Measurements from ENCODE around the gene CCDC191.

DNA sequence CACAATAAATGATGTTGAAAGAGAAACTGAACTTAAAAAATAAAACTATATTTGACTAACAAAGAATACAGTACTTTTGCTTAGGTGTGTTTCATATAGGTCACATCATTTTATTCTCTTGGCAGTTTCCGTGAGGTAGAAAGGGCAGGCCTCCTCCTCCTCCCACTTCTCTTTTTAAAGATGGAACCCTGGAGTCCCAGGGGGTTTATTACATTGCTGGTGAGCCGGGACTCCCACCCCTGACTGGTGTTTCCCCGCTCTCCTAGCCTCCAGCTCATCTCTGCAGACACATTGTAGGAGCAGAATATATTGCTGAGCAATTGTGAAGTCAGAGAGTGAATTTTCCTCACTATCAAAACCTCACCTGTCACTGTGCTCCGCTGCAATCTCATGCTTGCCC, 78.5 kb downstream of the CCDC191 start:
- TF ChIP-seq, protein P1, sequence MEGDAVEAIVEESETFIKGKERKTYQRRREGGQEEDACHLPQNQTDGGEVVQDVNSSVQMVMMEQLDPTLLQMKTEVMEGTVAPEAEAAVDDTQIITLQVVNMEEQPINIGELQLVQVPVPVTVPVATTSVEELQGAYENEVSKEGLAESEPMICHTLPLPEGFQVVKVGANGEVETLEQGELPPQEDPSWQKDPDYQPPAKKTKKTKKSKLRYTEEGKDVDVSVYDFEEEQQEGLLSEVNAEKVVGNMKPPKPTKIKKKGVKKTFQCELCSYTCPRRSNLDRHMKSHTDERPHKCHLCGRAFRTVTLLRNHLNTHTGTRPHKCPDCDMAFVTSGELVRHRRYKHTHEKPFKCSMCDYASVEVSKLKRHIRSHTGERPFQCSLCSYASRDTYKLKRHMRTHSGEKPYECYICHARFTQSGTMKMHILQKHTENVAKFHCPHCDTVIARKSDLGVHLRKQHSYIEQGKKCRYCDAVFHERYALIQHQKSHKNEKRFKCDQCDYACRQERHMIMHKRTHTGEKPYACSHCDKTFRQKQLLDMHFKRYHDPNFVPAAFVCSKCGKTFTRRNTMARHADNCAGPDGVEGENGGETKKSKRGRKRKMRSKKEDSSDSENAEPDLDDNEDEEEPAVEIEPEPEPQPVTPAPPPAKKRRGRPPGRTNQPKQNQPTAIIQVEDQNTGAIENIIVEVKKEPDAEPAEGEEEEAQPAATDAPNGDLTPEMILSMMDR (IDR thresholded peaks at IDR 0.05 in 8 of 11, conservative IDR thresholded peaks at IDR 0.05 in 3 of 11): no peak
- TF ChIP-seq POLR2A (IDR thresholded peaks at IDR 0.05) (no peak), POLR2AphosphoS5 (IDR thresholded peaks at IDR 0.05) (no peak)
